Liver (tissue), 3 donors: ENCODE data around the gene MAN1A2.

Experiments used
- CTCF ChIP-seq: fragments of 150-350 bp; IDR thresholded peaks from 2 replicates; pipeline ENCODE4 v1.5.1; 2017; ENCODE audit warnings: improper control_type of control experiment, low read depth, low read length; ENCODE audit not compliant: missing input control
- GABPA ChIP-seq, 2 donors: IDR thresholded peaks in 1 of 2; conservative IDR thresholded peaks in 1 of 2; 2 replicates each; pipeline ENCODE4 v1.6.1; 2016; ENCODE audit warnings: antibody characterized with exemption in 2 of 2, mild to moderate bottlenecking in 1 of 2, moderate library complexity in 1 of 2
- RXRA ChIP-seq, 2 donors: IDR thresholded peaks; 2 replicates each; pipeline ENCODE4 v1.6.1; 2017 to 2018; ENCODE audit warnings: antibody characterized with exemption in 2 of 2, mild to moderate bottlenecking in 1 of 2
- TF ChIP-seq, protein P1 (sequence below): IDR thresholded peaks from 2 replicates; pipeline ENCODE4 v1.6.1; 2016; ENCODE audit warnings: antibody characterized with exemption
- donor health status: healthy.
- donor health status: healthy.

DNA sequence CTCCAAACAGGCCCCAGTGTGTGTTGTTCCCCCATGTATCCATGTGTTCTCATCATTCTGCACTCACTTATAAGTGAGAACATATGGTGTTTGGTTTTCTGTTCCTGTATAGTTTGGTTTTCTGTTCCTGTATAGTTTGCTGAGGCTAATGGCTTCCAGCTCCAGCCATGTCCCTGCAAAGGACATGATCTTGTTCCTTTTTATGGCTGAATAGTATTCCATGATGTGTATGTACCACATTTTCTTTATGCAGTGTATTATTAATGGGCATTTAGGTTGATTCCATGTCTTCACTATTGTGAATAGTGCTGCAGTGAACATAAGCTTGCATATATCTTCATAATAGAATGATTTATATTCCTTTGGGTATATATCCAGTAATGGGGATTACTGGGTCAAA lies 111.8 kb downstream of the MAN1A2 start:
- TF ChIP-seq CTCF, result no peak
- no peak for TF ChIP-seq RXRA (IDR thresholded peaks at IDR 0.05)
- TF ChIP-seq GABPA (IDR thresholded peaks at IDR 0.05 in 1 of 2, conservative IDR thresholded peaks at IDR 0.05 in 1 of 2), result no peak
- TF ChIP-seq, protein P1, sequence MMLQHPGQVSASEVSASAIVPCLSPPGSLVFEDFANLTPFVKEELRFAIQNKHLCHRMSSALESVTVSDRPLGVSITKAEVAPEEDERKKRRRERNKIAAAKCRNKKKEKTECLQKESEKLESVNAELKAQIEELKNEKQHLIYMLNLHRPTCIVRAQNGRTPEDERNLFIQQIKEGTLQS, result no peak
